Ectodermal cell (in vitro differentiated cells): ENCODE results near the gene BTNL9.
"Not testable (repeated sequence)": the region's sequence is repeated elsewhere in the genome, so short reads cannot be mapped to it uniquely, and the experiment has no call there.

Experiments used
- H3K27ac ChIP-seq: 2 replicates; pipeline ENCODE4 v1.7.0; 2013; ENCODE audit warnings: mild to moderate bottlenecking, low read depth, low read length; ENCODE audit not compliant: insufficient read depth, poor library complexity, severe bottlenecking
- H3K27me3 ChIP-seq: 2 replicates; pipeline ENCODE4 v1.7.0; 2013; ENCODE audit warnings: mild to moderate bottlenecking, low read length; ENCODE audit not compliant: insufficient read depth, control insufficient read depth, poor library complexity, severe bottlenecking
- H3K36me3 ChIP-seq: one replicate; pipeline ENCODE4 v1.7.0; 2013; ENCODE audit warnings: low read length; ENCODE audit not compliant: control insufficient read depth, insufficient read depth
- H3K4me1 ChIP-seq: one replicate; pipeline ENCODE4 v1.7.0; 2013; ENCODE audit warnings: low read length; ENCODE audit not compliant: control insufficient read depth, insufficient read depth
- H3K4me3 ChIP-seq: 2 replicates; pipeline ENCODE4 v1.7.0; 2013; ENCODE audit warnings: low read depth, low read length, control low read depth; ENCODE audit not compliant: insufficient read depth
- H3K9me3 ChIP-seq: 2 replicates; pipeline ENCODE4 v1.7.0; 2013; ENCODE audit warnings: mild to moderate bottlenecking, low read length, moderate library complexity; ENCODE audit not compliant: control insufficient read depth
- WGBS, 2 experiments: methylation state at CpG; one replicate each; pipeline ENCODE4 v1.1.7; 2013; ENCODE audit warnings: missing lambda C conversion rate in 2 of 2; 5-methylcytosine and 5-hydroxymethylcytosine counted together

The BTNL9 gene

GRCh38 chr5:181084621-181085195 is 44.6 kb downstream of the BTNL9 start:
- no peak overlapping the region for H3K4me3 ChIP-seq
- H3K27ac ChIP-seq, result no peak overlapping the region
- no peaks in the 10 kb centered on the region for H3K9me3 ChIP-seq
- 83 to 84% methylated on average over 18 of the region's 18 CpGs for WGBS, 2 experiments
- no peaks in the 10 kb centered on the region for H3K4me1 ChIP-seq
- H3K36me3 ChIP-seq, result no peaks in the 10 kb centered on the region
- no peaks in the 10 kb centered on the region for H3K27me3 ChIP-seq

GRCh38 chr5:181086026-181086883 is 46.2 kb downstream of the BTNL9 start:
- WGBS, 2 experiments, result 74% methylated on average over 17 of the region's 17 CpGs
- Histone ChIP-seq H3K9me3 (no peaks in the 10 kb centered on the region), H3K27me3 (no peaks in the 10 kb centered on the region)

DNA sequence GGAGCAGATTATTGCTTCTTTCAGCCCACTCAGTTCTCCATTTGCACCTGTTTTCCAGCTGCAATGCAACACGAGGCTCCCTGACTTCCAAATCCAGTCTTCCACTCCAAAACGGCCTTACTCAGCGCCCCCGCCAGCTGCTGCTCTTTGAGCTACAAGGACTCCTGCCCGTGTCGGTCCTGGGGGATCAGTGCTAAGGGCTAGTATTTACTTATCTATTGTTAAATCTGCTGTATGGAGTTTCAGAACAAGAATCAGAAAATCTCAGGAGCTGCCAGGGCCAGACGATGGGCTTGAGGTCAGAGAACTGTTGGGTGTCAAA is 46.8 kb downstream of the BTNL9 start:
- 71 to 76% methylated on average over 7 of the region's 7 CpGs for WGBS, 2 experiments
- no peaks in the 10 kb centered on the region for H3K4me1 ChIP-seq
- H3K27ac ChIP-seq, result no peak overlapping the region
- H3K36me3 ChIP-seq, result no peaks in the 10 kb centered on the region
- no peaks in the 10 kb centered on the region for H3K9me3 ChIP-seq
- no peak overlapping the region for H3K4me3 ChIP-seq
- no peaks in the 10 kb centered on the region for H3K27me3 ChIP-seq

More at GRCh38 chr5:181086026-181086883, 46.2 kb downstream of the BTNL9 start:
- H3K36me3 ChIP-seq, result no peaks in the 10 kb centered on the region
- no peak overlapping the region for H3K4me3 ChIP-seq
- H3K27ac ChIP-seq, result no peak overlapping the region
- no peaks in the 10 kb centered on the region for H3K4me1 ChIP-seq

- H3K9me3 ChIP-seq, result no peaks in the 10 kb centered on the region
- H3K27me3 ChIP-seq, result no peaks in the 10 kb centered on the region
- no peaks in the 10 kb centered on the region for H3K36me3 ChIP-seq
- H3K27ac ChIP-seq, result no peak overlapping the region
- WGBS, 2 experiments, result 87% methylated on average over 9 to 10 of the region's 10 CpGs
- H3K4me1 ChIP-seq, result no peaks in the 10 kb centered on the region
- no peak overlapping the region for H3K4me3 ChIP-seq
Measured at GRCh38 chr5:181087309-181087708, 47.2 kb downstream of the BTNL9 start.

- no peaks in the 10 kb centered on the region for H3K36me3 ChIP-seq
- WGBS, 2 experiments, result 54 to 59% methylated on average over 8 to 10 of the region's 10 CpGs
- no peak overlapping the region for H3K4me3 ChIP-seq
- no peaks in the 10 kb centered on the region for H3K27me3 ChIP-seq
- no peaks in the 10 kb centered on the region for H3K4me1 ChIP-seq
- H3K9me3 ChIP-seq, result no peaks in the 10 kb centered on the region
- H3K27ac ChIP-seq, result no peak overlapping the region
Measured at GRCh38 chr5:181088289-181088688, 48.2 kb downstream of the BTNL9 start.

- H3K27ac ChIP-seq, result no peak overlapping the region
- H3K4me3 ChIP-seq, result no peak overlapping the region
- no peaks in the 10 kb centered on the region for H3K27me3 ChIP-seq
- no peaks in the 10 kb centered on the region for H3K36me3 ChIP-seq
- H3K9me3 ChIP-seq, result no peaks in the 10 kb centered on the region
- 77% methylated on average over 7 of the region's 7 CpGs for WGBS, 2 experiments
- no peaks in the 10 kb centered on the region for H3K4me1 ChIP-seq
Measured at GRCh38 chr5:181092428-181092827, 52.4 kb downstream of the BTNL9 start.

DNA sequence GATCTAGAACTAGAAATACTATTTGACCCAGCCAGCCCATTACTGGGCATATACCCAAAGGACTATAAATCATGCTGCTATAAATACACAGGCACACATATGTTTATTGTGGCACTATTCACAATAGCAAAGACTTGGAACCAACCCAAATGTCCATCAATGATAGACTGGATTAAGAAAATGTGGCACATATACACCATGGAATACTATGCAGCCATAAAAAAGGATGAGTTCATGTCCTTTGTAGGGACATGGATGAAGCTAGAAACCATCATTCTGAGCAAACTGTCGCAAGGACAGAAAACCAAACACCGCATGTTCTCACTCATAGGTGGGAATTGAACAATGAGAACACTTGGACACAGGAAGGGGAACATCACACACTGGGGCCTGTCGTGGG is 55.1 kb downstream of the BTNL9 start:
- H3K9me3 ChIP-seq, H3K27ac ChIP-seq, H3K36me3 ChIP-seq, H3K4me3 ChIP-seq, H3K4me1 ChIP-seq: not testable (repeated sequence)
- H3K27me3 ChIP-seq, result peaks cover 16% of the 10 kb centered on the region
- WGBS, 2 experiments, result no CpG with 5 or more reads among the region's 3 CpGs

- not testable (repeated sequence) for H3K9me3 ChIP-seq, H3K27ac ChIP-seq, H3K36me3 ChIP-seq, H3K4me1 ChIP-seq, H3K4me3 ChIP-seq
- WGBS, 2 experiments, result no CpG with 5 or more reads among the region's 26 CpGs
- peaks cover 21% of the 10 kb centered on the region for H3K27me3 ChIP-seq
Measured at GRCh38 chr5:181096721-181097382, 56.8 kb downstream of the BTNL9 start.

GRCh38 chr5:181097383-181097753 is 57.3 kb downstream of the BTNL9 start:
- WGBS, 2 experiments, result no CpG with 5 or more reads among the region's 26 CpGs
- H3K4me1 ChIP-seq, H3K36me3 ChIP-seq, H3K9me3 ChIP-seq, H3K4me3 ChIP-seq, H3K27ac ChIP-seq: not testable (repeated sequence)
- peaks cover 21% of the 10 kb centered on the region for H3K27me3 ChIP-seq

DNA sequence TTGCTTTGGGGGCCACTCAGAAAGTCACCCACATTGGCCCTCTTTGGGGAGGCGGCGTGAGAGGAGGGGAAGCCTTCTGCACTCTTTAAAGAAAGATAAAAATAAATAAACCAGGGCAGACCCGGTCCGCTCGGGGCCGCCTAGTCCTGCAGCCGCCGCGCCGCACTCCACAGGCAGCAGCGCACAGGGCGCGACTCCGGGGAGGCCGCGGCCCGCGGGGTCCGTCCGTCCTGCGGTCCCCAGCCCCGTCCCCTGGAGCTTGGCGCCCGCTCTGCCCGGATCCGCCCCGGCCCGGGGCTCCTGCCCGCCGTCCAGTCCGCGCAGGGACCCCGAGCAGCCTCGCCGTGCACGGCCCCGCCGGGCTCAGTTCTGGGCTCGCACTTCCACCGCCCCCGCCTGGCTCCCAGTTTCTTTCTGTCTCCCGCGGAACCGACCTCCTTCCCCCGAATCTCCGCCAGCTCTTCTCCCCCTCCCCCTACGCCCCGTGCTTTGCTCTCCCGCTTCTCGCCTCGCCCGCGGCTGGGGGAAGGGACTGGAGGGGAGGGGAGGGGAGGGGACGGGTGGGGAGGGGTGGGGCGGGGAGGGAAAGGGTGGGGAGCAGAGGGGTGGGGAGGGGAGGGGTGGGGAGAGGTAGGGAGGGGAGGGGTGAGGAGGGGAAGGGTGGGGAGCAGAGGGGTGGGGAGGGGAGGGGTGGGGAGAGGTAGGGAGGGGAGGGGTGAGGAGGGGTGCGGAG is 57.9 kb downstream of the BTNL9 start:
- not testable (repeated sequence) for H3K4me1 ChIP-seq, H3K36me3 ChIP-seq
- WGBS, 2 experiments, result no CpG with 5 or more reads among the region's 56 CpGs

More for the DNA sequence above, 57.9 kb downstream of the BTNL9 start:
- H3K27ac ChIP-seq, H3K4me3 ChIP-seq, H3K9me3 ChIP-seq: not testable (repeated sequence)
- peaks cover 21% of the 10 kb centered on the region for H3K27me3 ChIP-seq
